ENCODE measurements around the gene FAM163B.

FAM163B gene

GRCh38 chr9:133578524-133579441 lies 30.4 kb downstream of the FAM163B start:
- TF ChIP-seq SPI1 (IDR thresholded peaks at IDR 0.05; ENCODE audit: borderline replicate concordance, low read depth), result no peak
- no peak for TF ChIP-seq POLR2AphosphoS5 (IDR thresholded peaks at IDR 0.05; ENCODE audit: low read depth)
- no peak for TF ChIP-seq CTCF (IDR thresholded peaks at IDR 0.05; ENCODE audit: insufficient read depth, low read length)
- TF ChIP-seq GABPA (IDR thresholded peaks at IDR 0.05; ENCODE audit: low read depth), result no peak
- TF ChIP-seq REST (IDR thresholded peaks at IDR 0.05; ENCODE audit: insufficient replicate concordance, low read depth), result no peak
- Histone ChIP-seq H3K4me3 (replicated peaks; ENCODE audit: insufficient read depth, low read length) (no peak overlapping the region), H3K27ac (replicated peaks) (no peak overlapping the region), H3K27me3 (ENCODE audit: insufficient read depth, poor library complexity, severe bottlenecking) (peaks cover 38% of the 10 kb centered on the region)
- DNase-seq (ENCODE audit: low read depth in 1 of 2, low spot score in 1 of 2), result no peak

- Histone ChIP-seq H3K27ac (replicated peaks) (no peak overlapping the region), H3K27me3 (ENCODE audit: insufficient read depth, poor library complexity, severe bottlenecking) (peaks cover 38% of the 10 kb centered on the region), H3K4me3 (replicated peaks; ENCODE audit: insufficient read depth, low read length) (no peak overlapping the region)
- DNase-seq (ENCODE audit: low read depth in 1 of 2, low spot score in 1 of 2), result no peak
- TF ChIP-seq POLR2AphosphoS5 (IDR thresholded peaks at IDR 0.05; ENCODE audit: low read depth) (no peak), CTCF (IDR thresholded peaks at IDR 0.05; ENCODE audit: insufficient read depth, low read length) (no peak), GABPA (IDR thresholded peaks at IDR 0.05; ENCODE audit: low read depth) (no peak), SPI1 (IDR thresholded peaks at IDR 0.05; ENCODE audit: borderline replicate concordance, low read depth) (no peak), REST (IDR thresholded peaks at IDR 0.05; ENCODE audit: insufficient replicate concordance, low read depth) (no peak)
These were observed 31.5 kb downstream of the FAM163B start for GRCh38 chr9:133577737-133578112.

GRCh38 chr9:133576875-133577736 lies 32.1 kb downstream of the FAM163B start:
- DNase-seq (ENCODE audit: low read depth in 1 of 2, low spot score in 1 of 2), result no peak
- Histone ChIP-seq H3K27me3 (ENCODE audit: insufficient read depth, poor library complexity, severe bottlenecking) (peaks cover 37% of the 10 kb centered on the region), H3K4me3 (replicated peaks; ENCODE audit: insufficient read depth, low read length) (no peak overlapping the region), H3K27ac (replicated peaks) (no peak overlapping the region)
- TF ChIP-seq GABPA (IDR thresholded peaks at IDR 0.05; ENCODE audit: low read depth), result no peak
- TF ChIP-seq REST (IDR thresholded peaks at IDR 0.05; ENCODE audit: insufficient replicate concordance, low read depth), result no peak
- no peak for TF ChIP-seq POLR2AphosphoS5 (IDR thresholded peaks at IDR 0.05; ENCODE audit: low read depth)
- TF ChIP-seq CTCF (IDR thresholded peaks at IDR 0.05; ENCODE audit: insufficient read depth, low read length), result no peak
- no peak for TF ChIP-seq SPI1 (IDR thresholded peaks at IDR 0.05; ENCODE audit: borderline replicate concordance, low read depth)
